HEK293T (cell line): ENCODE results near the gene GPATCH3.

Experiments
- CTCF ChIA-PET: fragments of 350-600 bp; formaldehyde crosslinking; extraction: SDS; loops from one replicate; lab custom pipeline; 2021; ENCODE audit warnings: antibody characterized with exemption, inconsistent platforms; lab: Yijun Ruan, JAX
- POLR2A ChIA-PET: fragments of 350-600 bp; formaldehyde crosslinking; extraction: SDS; loops from one replicate; lab custom pipeline; 2020; ENCODE audit warnings: antibody characterized with exemption, inconsistent platforms; lab: Yijun Ruan, JAX
- DNase-seq: peaks from one replicate; pipeline ENCODE4 v3.0.0; 2012; ENCODE audit warnings: mixed read lengths; ENCODE audit errors: extremely low spot score
- ARNT ChIP-seq: fragments of 450-650 bp; IDR thresholded peaks from 2 replicates; pipeline ENCODE4 v1.6.1; 2017; ENCODE audit warnings: mild to moderate bottlenecking
- BHLHE40 ChIP-seq: fragments of 450-650 bp; IDR thresholded peaks from 2 replicates; pipeline ENCODE4 v1.6.1; 2016; ENCODE audit warnings: mild to moderate bottlenecking, moderate library complexity, borderline replicate concordance
- CTBP1 ChIP-seq: fragments of 450-650 bp; IDR thresholded peaks from 2 replicates; pipeline ENCODE4 v1.6.1; 2016; ENCODE audit warnings: borderline replicate concordance
- ELF4 ChIP-seq: fragments of 450-650 bp; IDR thresholded peaks from 2 replicates; pipeline ENCODE4 v1.6.1; 2017; ENCODE audit warnings: antibody characterized with exemption
- FOXA1 ChIP-seq: fragments of 450-650 bp; IDR thresholded peaks from 2 replicates; pipeline ENCODE4 v1.6.1; 2016; ENCODE audit warnings: mild to moderate bottlenecking
- FOXK2 ChIP-seq: fragments of 450-650 bp; IDR thresholded peaks from 2 replicates; pipeline ENCODE4 v1.6.1; 2016; ENCODE audit warnings: mild to moderate bottlenecking
- FOXM1 ChIP-seq: fragments of 450-650 bp; IDR thresholded peaks from 2 replicates; pipeline ENCODE4 v1.6.1; 2017; ENCODE audit warnings: mild to moderate bottlenecking, borderline replicate concordance
- HDGF ChIP-seq: fragments of 450-650 bp; IDR thresholded peaks from 2 replicates; pipeline ENCODE4 v1.6.1; 2017; ENCODE audit warnings: antibody characterized with exemption, borderline replicate concordance
- L3MBTL2 ChIP-seq: fragments of 450-650 bp; conservative IDR thresholded peaks from 2 replicates; pipeline ENCODE4 v1.6.1; 2016; ENCODE audit warnings: mild to moderate bottlenecking
- LEF1 ChIP-seq: fragments of 450-650 bp; IDR thresholded peaks from 2 replicates; pipeline ENCODE4 v1.6.1; 2017; ENCODE audit warnings: mild to moderate bottlenecking, borderline replicate concordance
- NFRKB ChIP-seq: fragments of 450-650 bp; IDR thresholded peaks from 2 replicates; pipeline ENCODE4 v1.6.1; 2016; ENCODE audit warnings: mild to moderate bottlenecking, moderate library complexity
- SP1 ChIP-seq: fragments of 450-650 bp; IDR thresholded peaks from 2 replicates; pipeline ENCODE4 v1.6.1; 2017
- SUZ12 ChIP-seq: fragments of 450-650 bp; IDR thresholded peaks from 2 replicates; pipeline ENCODE4 v1.6.1; 2016; ENCODE audit warnings: mild to moderate bottlenecking
- TARDBP ChIP-seq: fragments of 450-650 bp; IDR thresholded peaks from 2 replicates; pipeline ENCODE4 v1.6.1; 2016
- ZNF384 ChIP-seq: fragments of 450-650 bp; IDR thresholded peaks from 2 replicates; pipeline ENCODE4 v1.6.1; 2016
- TF ChIP-seq, protein P1 (sequence below): fragments of 450-650 bp; IDR thresholded peaks from 2 replicates; pipeline ENCODE4 v1.6.1; 2016

Gene GPATCH3

DNA sequence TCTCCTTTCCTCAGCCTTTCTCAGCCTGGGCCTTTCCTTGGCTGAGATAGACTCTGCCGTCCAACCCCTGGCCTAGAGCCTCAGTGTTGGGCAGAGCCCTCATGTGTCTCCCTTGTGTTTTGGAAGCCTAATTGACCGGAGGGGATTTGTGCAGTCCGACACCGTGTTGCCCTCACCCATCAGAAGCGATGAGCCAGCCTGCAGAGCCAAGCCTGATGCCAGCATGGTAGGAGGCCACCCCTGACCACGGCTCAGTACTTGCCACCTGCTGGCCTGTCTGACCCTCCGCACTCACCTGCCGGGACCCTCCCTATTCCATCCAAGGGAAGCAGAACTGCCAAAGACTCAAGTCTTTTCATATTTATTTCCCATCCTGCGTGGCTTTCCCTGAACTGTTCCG lies 46.7 kb downstream of the GPATCH3 start:
- POLR2A ChIA-PET = interaction anchor here (3.6 kb wide), 1 partner anchor 11 kb away, joined by 26 read pairs; no protein-coding TSS in a partner anchor
- no peak for TF ChIP-seq SP1
- no peak for TF ChIP-seq ZNF384
- no peak for TF ChIP-seq ARNT
- no peak for TF ChIP-seq TARDBP
- TF ChIP-seq FOXK2 = no peak
- TF ChIP-seq, protein P1, sequence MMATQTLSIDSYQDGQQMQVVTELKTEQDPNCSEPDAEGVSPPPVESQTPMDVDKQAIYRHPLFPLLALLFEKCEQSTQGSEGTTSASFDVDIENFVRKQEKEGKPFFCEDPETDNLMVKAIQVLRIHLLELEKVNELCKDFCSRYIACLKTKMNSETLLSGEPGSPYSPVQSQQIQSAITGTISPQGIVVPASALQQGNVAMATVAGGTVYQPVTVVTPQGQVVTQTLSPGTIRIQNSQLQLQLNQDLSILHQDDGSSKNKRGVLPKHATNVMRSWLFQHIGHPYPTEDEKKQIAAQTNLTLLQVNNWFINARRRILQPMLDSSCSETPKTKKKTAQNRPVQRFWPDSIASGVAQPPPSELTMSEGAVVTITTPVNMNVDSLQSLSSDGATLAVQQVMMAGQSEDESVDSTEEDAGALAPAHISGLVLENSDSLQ = no peak
- TF ChIP-seq BHLHE40 = no peak
- no peak for TF ChIP-seq FOXA1
- CTCF ChIA-PET = no interaction called here
- DNase-seq = no peak

DNA sequence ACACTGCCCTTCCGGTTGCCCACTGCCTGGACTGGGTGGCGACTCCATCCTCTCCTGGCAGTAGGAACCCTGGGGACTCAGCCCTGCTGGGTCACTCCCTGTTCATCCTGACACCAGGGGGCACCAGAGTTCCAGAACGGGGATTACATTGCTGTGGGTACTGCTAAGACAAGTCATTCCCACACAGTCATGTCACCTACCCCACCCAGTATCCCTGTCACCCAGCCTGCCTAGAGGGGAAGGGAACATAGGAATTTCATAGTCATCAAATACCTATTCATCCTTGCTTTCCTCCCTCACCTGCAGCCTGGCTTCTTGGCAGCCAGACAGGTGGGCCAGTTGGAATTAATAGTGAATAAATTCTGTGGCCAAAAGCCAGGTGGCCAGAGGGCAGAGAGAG lies 47.1 kb downstream of the GPATCH3 start:
- ChIA-PET CTCF (no interaction called here), POLR2A (no interaction called here)
- DNase-seq = peak; percentile 85
- TF ChIP-seq ZNF384 (no peak), LEF1 (no peak), FOXM1 (no peak), TARDBP (no peak), NFRKB (no peak), SP1 (no peak), FOXK2 (no peak), CTBP1 (no peak), ARNT (no peak), FOXA1 (no peak), ELF4 (no peak), L3MBTL2 (no peak), SUZ12 (no peak), BHLHE40 (no peak), HDGF (no peak)
- TF ChIP-seq, protein P1 = no peak

DNA sequence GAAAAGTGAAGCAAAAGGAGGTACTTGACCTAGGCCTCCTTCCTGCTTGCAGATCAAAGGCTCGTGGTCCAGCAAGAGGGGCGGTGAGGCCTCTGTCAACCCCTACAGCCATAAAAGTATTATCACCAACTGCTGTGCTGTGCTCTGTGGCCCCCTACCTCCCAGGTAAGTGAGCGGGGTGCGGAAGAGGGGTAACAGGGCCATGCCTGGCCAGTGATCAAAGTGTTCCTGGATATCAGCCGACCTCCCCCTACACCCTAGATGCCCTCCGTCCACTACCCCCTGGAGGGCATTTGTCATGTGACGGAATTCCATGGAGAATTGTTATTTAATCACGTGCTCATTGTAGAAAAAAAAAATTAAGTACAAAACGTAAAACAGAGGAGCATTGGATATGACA lies 47.6 kb downstream of the GPATCH3 start:
- TF ChIP-seq ARNT = no peak
- TF ChIP-seq HDGF = no peak
- TF ChIP-seq ZNF384 = no peak
- TF ChIP-seq BHLHE40 = no peak
- TF ChIP-seq, protein P1 = no peak
- TF ChIP-seq SP1 = no peak
- no peak for TF ChIP-seq FOXM1
- TF ChIP-seq FOXK2 = no peak
- no peak for TF ChIP-seq FOXA1
- no peak for TF ChIP-seq L3MBTL2
- TF ChIP-seq NFRKB = no peak
- no peak for TF ChIP-seq SUZ12
- TF ChIP-seq LEF1 = no peak
- TF ChIP-seq ELF4 = no peak
- no peak for TF ChIP-seq CTBP1
- no peak for TF ChIP-seq TARDBP
- no peak for DNase-seq
- CTCF ChIA-PET = no interaction called here
- POLR2A ChIA-PET = no interaction called here

DNA sequence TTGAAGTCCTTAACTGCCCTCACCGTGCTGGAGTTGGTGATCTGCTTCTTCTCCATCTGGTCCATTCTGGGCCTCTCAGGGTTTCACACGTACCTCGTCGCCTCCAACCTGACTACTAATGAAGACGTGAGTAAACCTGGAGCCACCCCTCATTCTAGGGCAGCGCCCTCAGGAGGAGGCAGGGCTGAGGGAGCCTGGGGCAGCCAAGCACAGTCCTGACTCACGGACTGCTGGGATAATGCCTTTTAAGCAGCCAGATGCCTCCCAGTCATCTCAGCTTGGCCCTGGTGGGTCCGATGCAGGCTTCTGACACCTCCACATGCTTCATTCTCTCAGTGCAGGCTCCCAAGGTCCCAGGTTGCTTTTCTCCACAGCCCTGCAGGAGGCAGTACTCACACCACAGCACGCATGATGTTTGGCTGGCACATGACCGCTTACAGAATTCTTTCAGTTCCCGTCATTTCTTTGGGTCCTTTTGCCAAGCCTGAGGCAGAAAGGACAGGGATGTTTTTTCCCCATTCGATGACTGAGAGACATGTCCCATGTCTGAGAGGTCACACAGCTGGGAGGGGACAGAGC lies 49.1 kb downstream of the GPATCH3 start:
- DNase-seq = no peak
- CTCF ChIA-PET = no interaction called here
- TF ChIP-seq FOXM1 (no peak), SUZ12 (no peak), ZNF384 (no peak), LEF1 (no peak), ARNT (no peak), NFRKB (no peak), HDGF (no peak), FOXA1 (no peak), TARDBP (no peak), L3MBTL2 (no peak), SP1 (no peak), CTBP1 (no peak), BHLHE40 (no peak), ELF4 (no peak), FOXK2 (no peak)
- TF ChIP-seq, protein P1 = no peak
- POLR2A ChIA-PET = interaction anchor here (2.4 kb wide), 1 partner anchor 14 kb away, joined by 15 read pairs; no protein-coding TSS in a partner anchor

DNA sequence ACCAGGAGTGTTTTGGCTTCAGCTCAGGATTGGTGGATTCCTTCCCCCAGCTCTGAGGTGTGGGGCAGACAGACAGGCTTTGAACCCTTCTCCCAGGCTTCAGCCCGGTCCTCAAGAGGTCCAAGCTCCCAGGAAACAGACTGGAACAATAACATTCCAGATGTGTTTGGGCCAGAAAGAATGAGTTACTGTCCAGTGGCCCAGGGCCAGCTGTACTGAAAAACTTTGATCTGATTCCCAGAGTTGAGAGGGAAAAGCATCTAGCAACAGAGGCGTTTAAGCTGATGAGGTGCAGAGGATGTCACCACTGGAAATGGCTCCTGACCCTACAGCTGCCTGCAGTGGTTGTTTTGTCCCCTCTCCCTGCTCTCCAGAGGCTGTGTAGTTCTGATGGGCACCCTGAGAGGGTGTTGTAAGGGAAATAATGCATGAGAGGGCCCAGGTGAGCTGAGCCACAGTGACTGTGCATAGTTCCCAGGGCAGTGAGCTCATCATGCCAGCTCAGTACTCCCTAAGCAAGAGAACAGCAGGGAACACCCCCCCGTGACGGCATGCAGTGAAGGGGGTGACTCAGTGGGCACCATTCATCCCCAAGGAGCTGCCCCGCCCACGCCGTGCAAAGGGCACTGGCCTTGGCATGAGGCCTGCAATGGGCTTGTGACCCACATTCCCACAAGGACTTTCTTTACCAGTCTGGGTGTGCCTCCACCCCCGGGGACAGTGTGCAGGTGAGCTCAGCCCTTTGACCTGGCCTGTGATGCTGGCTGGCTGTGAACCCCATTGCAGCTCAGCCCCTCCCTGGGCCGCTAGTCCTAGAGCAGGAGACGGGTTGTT lies 51.1 kb downstream of the GPATCH3 start:
- DNase-seq = no peak
- POLR2A ChIA-PET = interaction anchor here (0.7 to 2.4 kb wide), 6 partner anchors 9 to 51 kb away, joined by 3 to 15 read pairs (median 3); partner anchors contain the start of genes GPATCH3 and ZDHHC18
- CTCF ChIA-PET = no interaction called here
- no peak for TF ChIP-seq HDGF
- TF ChIP-seq, protein P1 = no peak
- TF ChIP-seq FOXA1 = no peak
- TF ChIP-seq ZNF384 = no peak
- TF ChIP-seq TARDBP = no peak
- TF ChIP-seq ELF4 = no peak
- no peak for TF ChIP-seq FOXM1
- TF ChIP-seq ARNT = no peak
- no peak for TF ChIP-seq BHLHE40
- no peak for TF ChIP-seq CTBP1
- TF ChIP-seq L3MBTL2 = no peak
- no peak for TF ChIP-seq LEF1
- no peak for TF ChIP-seq SP1
- TF ChIP-seq NFRKB = no peak
- no peak for TF ChIP-seq SUZ12
- TF ChIP-seq FOXK2 = no peak
